GM10266 (cell line): Measurements from ENCODE around the gene CCDC141.
"Not testable (repeated sequence)": the region's sequence is repeated elsewhere in the genome, so short reads cannot be mapped to it uniquely, and the experiment has no call there.

Source experiments
- DNase-seq: peaks from one replicate; pipeline ENCODE4 v3.0.0; 2012; ENCODE audit errors: extremely low spot score
- CTCF ChIP-seq: IDR thresholded peaks from 2 replicates; pipeline ENCODE4 v1.5.1; 2012; ENCODE audit warnings: mild to moderate bottlenecking, low read depth; ENCODE audit not compliant: control insufficient read depth, insufficient read depth; ENCODE audit errors: missing control alignments

CCDC141 gene, protein sequence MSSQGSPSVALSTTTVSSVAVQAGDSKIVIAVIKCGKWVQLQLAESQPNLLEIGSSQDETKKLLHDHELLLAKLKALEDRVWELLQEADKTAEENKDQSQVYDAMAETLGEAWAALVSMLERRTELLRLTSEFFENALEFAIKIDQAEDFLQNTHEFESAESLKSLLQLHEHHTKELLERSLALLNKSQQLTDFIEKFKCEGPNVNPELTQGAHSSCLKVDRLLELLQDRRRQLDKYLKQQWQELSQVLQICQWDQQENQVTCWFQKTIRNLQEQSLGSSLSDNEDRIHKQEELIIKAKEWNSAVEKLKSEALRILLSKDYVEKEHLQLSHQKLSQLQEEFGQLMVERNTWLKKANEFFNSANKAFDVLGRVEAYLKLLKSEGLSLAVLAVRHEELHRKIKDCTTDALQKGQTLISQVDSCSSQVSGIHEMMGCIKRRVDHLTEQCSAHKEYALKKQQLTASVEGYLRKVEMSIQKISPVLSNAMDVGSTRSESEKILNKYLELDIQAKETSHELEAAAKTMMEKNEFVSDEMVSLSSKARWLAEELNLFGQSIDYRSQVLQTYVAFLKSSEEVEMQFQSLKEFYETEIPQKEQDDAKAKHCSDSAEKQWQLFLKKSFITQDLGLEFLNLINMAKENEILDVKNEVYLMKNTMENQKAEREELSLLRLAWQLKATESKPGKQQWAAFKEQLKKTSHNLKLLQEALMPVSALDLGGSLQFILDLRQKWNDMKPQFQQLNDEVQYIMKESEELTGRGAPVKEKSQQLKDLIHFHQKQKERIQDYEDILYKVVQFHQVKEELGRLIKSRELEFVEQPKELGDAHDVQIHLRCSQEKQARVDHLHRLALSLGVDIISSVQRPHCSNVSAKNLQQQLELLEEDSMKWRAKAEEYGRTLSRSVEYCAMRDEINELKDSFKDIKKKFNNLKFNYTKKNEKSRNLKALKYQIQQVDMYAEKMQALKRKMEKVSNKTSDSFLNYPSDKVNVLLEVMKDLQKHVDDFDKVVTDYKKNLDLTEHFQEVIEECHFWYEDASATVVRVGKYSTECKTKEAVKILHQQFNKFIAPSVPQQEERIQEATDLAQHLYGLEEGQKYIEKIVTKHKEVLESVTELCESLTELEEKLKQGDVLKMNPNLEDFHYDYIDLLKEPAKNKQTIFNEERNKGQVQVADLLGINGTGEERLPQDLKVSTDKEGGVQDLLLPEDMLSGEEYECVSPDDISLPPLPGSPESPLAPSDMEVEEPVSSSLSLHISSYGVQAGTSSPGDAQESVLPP (N-terminal part only)

DNA sequence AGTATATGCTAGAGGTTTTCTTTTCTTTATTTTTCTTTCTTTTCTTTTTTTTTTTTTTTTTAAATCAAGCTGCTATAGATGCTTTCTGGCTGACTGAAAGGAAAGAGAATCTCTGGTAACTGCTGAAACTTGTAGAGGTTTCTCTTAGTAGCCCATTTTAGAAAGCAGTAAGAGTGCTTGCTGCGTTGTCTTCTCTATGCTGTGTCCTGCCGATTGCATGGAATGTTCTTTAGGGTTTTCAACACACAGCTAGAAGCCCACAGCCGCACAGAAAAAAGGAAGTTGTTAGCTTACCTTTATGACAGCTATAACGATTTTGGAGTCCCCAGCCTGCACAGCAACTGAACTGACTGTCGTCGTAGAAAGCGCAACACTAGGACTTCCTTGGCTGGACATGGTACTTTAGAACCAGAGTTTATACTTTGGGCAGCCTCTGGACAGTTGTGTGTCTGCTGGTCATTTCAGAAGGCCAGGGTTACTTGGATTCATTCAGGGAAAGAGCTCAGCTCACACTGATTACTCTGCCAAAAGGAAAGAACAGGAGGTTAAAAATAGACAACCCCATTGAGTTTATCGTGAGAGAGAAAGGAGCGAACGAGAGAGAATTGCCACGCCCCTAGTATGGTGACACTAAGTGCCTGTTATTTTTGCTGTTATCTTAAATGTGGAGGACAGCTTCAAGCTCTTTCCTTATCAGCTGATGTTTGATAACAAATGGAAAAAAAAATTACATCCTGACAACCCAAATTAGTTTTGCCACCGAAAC lies at the start of gene CCDC141:
Gene CCDC141, minus strand, starts transcription at position 592 of the 766 bp plus-strand sequence. Its CDS starts 196 bp downstream, at position 396.
- no peak for TF ChIP-seq CTCF
- peak; percentile 38 for DNase-seq

DNA sequence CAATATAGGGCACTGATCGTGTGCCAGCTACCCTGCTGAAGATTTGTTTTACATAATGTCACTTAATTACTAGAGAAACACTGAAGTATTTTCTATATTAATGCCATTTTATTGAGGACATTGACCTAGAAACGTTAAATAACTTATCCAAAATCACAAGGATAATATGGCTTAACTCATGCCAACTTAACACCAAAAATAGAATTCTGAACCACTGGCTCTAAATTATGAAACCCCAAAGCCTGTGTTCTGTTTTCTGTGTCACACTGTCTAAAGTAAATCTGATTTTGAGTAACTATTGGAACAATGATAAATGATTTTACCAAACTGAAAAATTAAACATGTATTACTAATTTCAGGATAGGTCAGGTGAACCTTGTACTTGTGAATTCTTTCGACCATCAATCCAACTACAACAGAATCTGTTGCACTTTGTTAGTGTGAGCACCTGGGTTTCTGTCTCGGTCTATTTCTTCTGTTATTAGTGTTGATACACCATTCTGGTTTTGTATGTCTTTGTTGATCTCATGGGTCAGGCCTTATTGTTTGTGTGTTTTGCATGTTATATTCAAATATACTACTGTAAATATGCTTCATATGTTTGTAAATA lies 48.2 kb upstream of the CCDC141 start:
- no peak for TF ChIP-seq CTCF
- DNase-seq = no peak

DNA sequence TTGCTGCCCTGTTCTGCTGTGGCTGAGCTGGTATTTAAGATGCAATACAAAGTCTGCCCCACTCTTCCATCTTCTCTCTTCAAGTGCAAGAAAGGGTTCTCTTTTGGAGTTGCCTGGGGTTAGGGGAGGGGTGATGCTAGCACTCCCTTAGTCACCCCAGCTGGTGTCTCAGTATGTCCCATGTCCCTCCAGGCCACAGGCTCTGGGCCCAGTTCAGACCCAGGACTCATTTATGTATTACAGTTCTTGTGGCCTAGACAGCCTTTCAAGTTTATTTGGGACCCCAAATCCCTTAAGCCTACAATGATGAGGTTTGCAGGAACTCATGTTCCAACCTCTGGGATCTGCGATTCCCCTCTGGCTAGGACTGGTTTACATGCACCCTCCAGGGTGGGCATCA lies 47.2 kb upstream of the CCDC141 start:
- DNase-seq = no peak

DNA sequence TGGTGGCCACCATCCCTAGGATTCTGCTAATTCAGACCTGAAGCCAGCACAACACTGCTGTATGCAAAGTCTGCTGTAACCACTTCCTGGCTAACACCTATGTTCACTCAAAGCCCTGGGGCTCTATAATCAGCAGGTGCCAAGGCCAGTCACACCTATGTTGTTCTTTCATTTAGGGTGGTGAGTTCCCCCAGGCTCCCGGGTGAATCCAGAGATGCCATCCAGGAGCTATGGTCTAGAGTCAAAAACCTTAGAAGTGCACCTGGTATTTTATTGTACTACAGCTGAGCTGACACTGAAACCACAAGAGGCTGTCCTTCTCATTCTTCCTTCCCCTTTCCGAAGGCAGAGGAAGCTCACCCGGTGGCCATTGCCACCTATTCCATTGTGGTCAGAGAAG lies 46.2 kb upstream of the CCDC141 start:
- peak; percentile 15 for DNase-seq
- no peak for TF ChIP-seq CTCF

More for the DNA sequence above, 47.2 kb upstream of the CCDC141 start:
- no peak for TF ChIP-seq CTCF

GRCh38 chr2:179092912-179093311 lies 43.0 kb upstream of the CCDC141 start:
- not testable (repeated sequence) for DNase-seq

- TF ChIP-seq CTCF = no peak
- DNase-seq = no peak
These were observed 32.8 kb upstream of the CCDC141 start for GRCh38 chr2:179082697-179083096.
